H1 (cell line): ENCODE measurements around the gene MIGA1. TPM values are rescaled to one million over a fixed set of nuclear protein-coding genes. Genes with fewer than 3 reads are reported as not detected.

Experiments
- CTCF ChIA-PET: fragments of 300-600 bp; sonication (Branson Sonifier 250); formaldehyde crosslinking; loops from one replicate; lab custom pipeline; 2021; ENCODE audit not compliant: partially characterized antibody; lab: Charles Lee
- POLR2A ChIA-PET: fragments of 300-600 bp; sonication (Branson Sonifier 250); formaldehyde crosslinking; loops from one replicate; lab custom pipeline; 2021; ENCODE audit warnings: inconsistent platforms; ENCODE audit not compliant: partially characterized antibody; lab: Charles Lee
- DNase-seq, 2 experiments: peaks; one replicate each; pipeline versions ENCODE4 v3.0.0 to v3.0.0-alpha.2; 2010 to 2022; ENCODE audit warnings: low spot score in 2 of 2, low read depth in 1 of 2, mixed read lengths in 1 of 2
- FAIRE-seq: peaks from 2 replicates; lab custom pipeline; 2011; peaks lifted over from hg19 to GRCh38; lab: Jason Lieb, UNC
- H2AFZ ChIP-seq: 2 replicates; pipeline ENCODE4 v1.8.1; 2012; ENCODE audit warnings: low read length, inconsistent platforms
- H2AK5ac ChIP-seq: 2 replicates; pipeline ENCODE4 v1.6.1; 2013; ENCODE audit warnings: low read depth, low read length
- H2BK120ac ChIP-seq: replicated peaks from 2 replicates; pipeline ENCODE3; 2013; ENCODE audit warnings: low read depth, low read length, inconsistent platforms
- H2BK12ac ChIP-seq: 2 replicates; pipeline ENCODE4 v1.6.1; 2013; ENCODE audit warnings: low read depth, low read length
- H2BK15ac ChIP-seq: 2 replicates; pipeline ENCODE4 v1.6.1; 2013; ENCODE audit warnings: low read length
- H2BK20ac ChIP-seq: 2 replicates; pipeline ENCODE4 v1.6.1; 2013; ENCODE audit warnings: low read length
- H2BK5ac ChIP-seq: 2 replicates; pipeline ENCODE4 v1.6.1; 2013; ENCODE audit warnings: low read depth, low read length
- H3K14ac ChIP-seq: 2 replicates; pipeline ENCODE4 v1.6.1; 2013; ENCODE audit warnings: inconsistent platforms; ENCODE audit not compliant: insufficient read length
- H3K18ac ChIP-seq: 2 replicates; pipeline ENCODE4 v1.6.1; 2013; ENCODE audit warnings: low read length; ENCODE audit errors: extremely low read depth
- H3K23ac ChIP-seq: 2 replicates; pipeline ENCODE4 v1.6.1; 2013; ENCODE audit warnings: inconsistent platforms; ENCODE audit not compliant: insufficient read length
- H3K23me2 ChIP-seq: 2 replicates; pipeline ENCODE4 v1.6.1; 2013; ENCODE audit warnings: low read depth, low read length
- H3K27ac ChIP-seq: 2 replicates; pipeline ENCODE4 v1.6.1; 2011; ENCODE audit warnings: low read depth, low read length, inconsistent platforms
- H3K27me3 ChIP-seq, 4 experiments: replicated peaks in 1 of 4; 1 replicate in 1 of 4; 2 replicates in 3 of 4; pipeline versions ENCODE4 v1.6.1 to v1.8.1; 2011 to 2013; ENCODE audit warnings: low read length in 3 of 4, mild to moderate bottlenecking in 3 of 4, inconsistent platforms in 2 of 4, mixed read lengths in 2 of 4, moderate library complexity in 1 of 4; ENCODE audit not compliant: control insufficient read depth in 3 of 4, insufficient read depth in 3 of 4; ENCODE audit errors: extremely low read depth in 1 of 4
- H3K36me3 ChIP-seq, 4 experiments: 2 replicates each; pipeline versions ENCODE4 v1.6.1 to v1.8.1; 2011 to 2013; ENCODE audit warnings: mild to moderate bottlenecking in 4 of 4, low read length in 3 of 4, moderate library complexity in 2 of 4, control low read depth in 1 of 4, inconsistent platforms in 1 of 4; ENCODE audit not compliant: insufficient read depth in 4 of 4, control insufficient read depth in 2 of 4
- H3K4ac ChIP-seq: replicated peaks from 2 replicates; pipeline ENCODE3; 2013; ENCODE audit warnings: low read length, low read depth, mixed read lengths, inconsistent platforms; ENCODE audit not compliant: insufficient read length
- H3K4me1 ChIP-seq, 4 experiments: replicated peaks in 1 of 4; 1 replicate in 1 of 4; 2 replicates in 3 of 4; pipeline versions ENCODE4 v1.6.1 to v1.8.1; 2011 to 2013; ENCODE audit warnings: low read length in 3 of 4, inconsistent platforms in 2 of 4, mixed read lengths in 1 of 4; ENCODE audit not compliant: insufficient read depth in 4 of 4, control insufficient read depth in 3 of 4
- H3K4me2 ChIP-seq, 2 experiments: 2 replicates each; pipeline versions ENCODE4 v1.6.1 to v1.8.1; 2011 to 2013; ENCODE audit warnings: low read depth in 2 of 2, low read length in 2 of 2, control low read depth in 1 of 2, inconsistent platforms in 1 of 2, mild to moderate bottlenecking in 1 of 2; ENCODE audit not compliant: insufficient read depth in 1 of 2
- H3K4me3 ChIP-seq, 4 experiments: fragments of 200-600, 300-600 bp in 1 of 4; sonication (generic), shearing (Covaris generic), sonication (Bioruptor Twin) in 1 of 4; 2 replicates each; pipeline versions ENCODE4 v1.5.1 to v1.8.1; 2011 to 2016; ENCODE audit warnings: low read length in 4 of 4, low read depth in 3 of 4, control low read depth in 2 of 4, inconsistent platforms in 2 of 4, mild to moderate bottlenecking in 2 of 4, mixed read lengths in 1 of 4, moderate library complexity in 1 of 4; ENCODE audit not compliant: insufficient read depth in 2 of 4; ENCODE audit errors: extremely low read depth in 1 of 4
- H3K56ac ChIP-seq: replicated peaks from 2 replicates; pipeline ENCODE3; 2013; ENCODE audit warnings: low read depth, mild to moderate bottlenecking, mixed read lengths, low read length, inconsistent platforms; ENCODE audit not compliant: insufficient read length
- H3K79me1 ChIP-seq: 2 replicates; pipeline ENCODE4 v1.6.1; 2013; ENCODE audit warnings: low read depth, low read length, control low read depth
- H3K79me2 ChIP-seq, 2 experiments: 2 replicates each; pipeline versions ENCODE4 v1.6.1 to v1.8.1; 2012 to 2013; ENCODE audit warnings: low read length in 2 of 2, mild to moderate bottlenecking in 2 of 2, inconsistent platforms in 1 of 2; ENCODE audit not compliant: insufficient read depth in 2 of 2, control insufficient read depth in 1 of 2
- H3K9ac ChIP-seq, 4 experiments: replicated peaks in 1 of 4; 1 replicate in 1 of 4; 2 replicates in 3 of 4; pipeline versions ENCODE4 v1.6.1 to v1.8.1; 2011 to 2013; ENCODE audit warnings: low read depth in 3 of 4, low read length in 3 of 4, control low read depth in 2 of 4, mild to moderate bottlenecking in 2 of 4, moderate library complexity in 2 of 4, inconsistent platforms in 1 of 4; ENCODE audit errors: extremely low read depth in 1 of 4
- H3K9me3 ChIP-seq, 2 experiments: 2 replicates each; pipeline versions ENCODE4 v1.6.1 to v1.8.1; 2012 to 2013; ENCODE audit warnings: mild to moderate bottlenecking in 2 of 2, moderate library complexity in 2 of 2, control low read depth in 1 of 2, inconsistent platforms in 1 of 2, low read depth in 1 of 2, low read length in 1 of 2, mixed read lengths in 1 of 2; ENCODE audit not compliant: insufficient read depth in 2 of 2
- H4K20me1 ChIP-seq, 2 experiments: replicated peaks in 1 of 2; 2 replicates each; pipeline versions ENCODE3 to v1.8.1; 2011 to 2013; ENCODE audit warnings: inconsistent platforms in 2 of 2, low read length in 2 of 2, mild to moderate bottlenecking in 1 of 2; ENCODE audit not compliant: insufficient read depth in 2 of 2, control insufficient read depth in 1 of 2
- H4K5ac ChIP-seq: 2 replicates; pipeline ENCODE4 v1.6.1; 2013; ENCODE audit warnings: low read length, low read depth, mixed read lengths, inconsistent platforms; ENCODE audit not compliant: insufficient read length
- H4K8ac ChIP-seq: 2 replicates; pipeline ENCODE4 v1.8.0; 2013; ENCODE audit warnings: mild to moderate bottlenecking, moderate library complexity, low read length, inconsistent platforms; ENCODE audit not compliant: insufficient read depth; ENCODE audit errors: extremely low read depth
- H4K91ac ChIP-seq: replicated peaks from 2 replicates; pipeline ENCODE3; 2013; ENCODE audit warnings: low read length, mixed read lengths, inconsistent platforms; ENCODE audit not compliant: insufficient read length
- CEBPB ChIP-seq: IDR thresholded peaks from 2 replicates; pipeline ENCODE4 v1.6.1; 2012; ENCODE audit warnings: low read depth, low read length
- EGR1 ChIP-seq: IDR thresholded peaks from 2 replicates; pipeline ENCODE4 v1.6.1; 2011; ENCODE audit warnings: low read depth, low read length, borderline replicate concordance
- JUN ChIP-seq: IDR thresholded peaks from 2 replicates; pipeline ENCODE4 v1.6.1; 2011; ENCODE audit warnings: low read depth, mild to moderate bottlenecking, improper control_type of control experiment, low read length
- POLR2AphosphoS5 ChIP-seq: IDR thresholded peaks from 2 replicates; pipeline ENCODE4 v1.6.1; 2011; ENCODE audit warnings: low read depth, low read length
- POU5F1 ChIP-seq: IDR thresholded peaks from 2 replicates; pipeline ENCODE4 v1.6.1; 2011; ENCODE audit warnings: low read depth, mild to moderate bottlenecking, low read length, moderate library complexity
- SP2 ChIP-seq: IDR thresholded peaks from 2 replicates; pipeline ENCODE4 v1.6.1; 2012; ENCODE audit warnings: mild to moderate bottlenecking, low read length, inconsistent platforms
- WGBS, 2 experiments: shearing (Covaris generic) in 1 of 2; methylation state at CpG; one replicate each; pipeline versions ENCODE4 v1.1.6 to v1.1.7; 2013 to 2015; ENCODE audit warnings: low lambda C conversion rate in 2 of 2, mixed read lengths in 2 of 2, inconsistent platforms in 1 of 2, low coverage in 1 of 2, missing lambda C conversion rate in 1 of 2; ENCODE audit not compliant: insufficient replicate concordance in 2 of 2, insufficient coverage in 1 of 2, insufficient read length in 1 of 2; ENCODE audit errors: extremely low coverage in 1 of 2, missing lambda C conversion rate in 1 of 2; 5-methylcytosine and 5-hydroxymethylcytosine counted together
- polyA plus RNA-seq, 7 experiments: library from polyadenylated mRNA; depleted of rRNA in 3 of 7; stranded (reverse) in 5 of 7; unstranded in 2 of 7; fragments of >200 nt in 5 of 7; fragments of 200-250 nt in 2 of 7; gene quantifications; 1 replicate in 5 of 7; 2 replicates in 1 of 7; 4 replicates in 1 of 7; pipeline versions ENCODE4 v1.2.1 to v1.2.3, GENCODE V29; 2011 to 2013; ENCODE audit warnings: missing spikeins in 2 of 7, mixed read lengths in 2 of 7
- total RNA-seq: library from RNA; stranded (reverse); fragmentation: NEBNext Ultra II Directional; extraction: Animal tissue kit (Norgen Biotek cat#: 25700); gene quantifications from 2 replicates; pipeline ENCODE4 v1.2.1, GENCODE V29; 2021

The MIGA1 gene
- total and polyA plus RNA-seq, 2 of the 8 experiments (the other 6 are each of a cell fraction or from before 2014, with no cell fraction given): 0.95 to 7.0 TPM

DNA sequence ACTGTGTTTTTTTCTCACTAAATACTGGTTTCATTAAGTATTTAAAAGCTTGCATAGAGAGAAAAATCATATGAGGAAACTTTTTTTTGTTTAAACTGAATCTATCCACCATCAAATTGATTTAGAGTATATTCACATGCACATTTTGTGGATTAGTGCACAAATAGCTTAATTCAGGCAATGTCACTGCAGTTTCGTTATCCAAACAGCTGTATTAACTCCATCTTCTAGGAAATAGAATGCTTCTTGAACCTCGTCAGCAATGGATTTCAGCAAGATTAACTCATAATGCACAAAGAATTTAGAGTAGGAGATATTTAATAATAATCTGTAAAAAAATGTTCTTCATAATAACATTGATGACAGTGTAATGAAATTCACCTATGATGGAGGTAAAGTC lies 146.5 kb downstream of the MIGA1 start:
- ChIA-PET POLR2A (no interaction called here), CTCF (no interaction called here)
- no peak overlapping the region for H2BK12ac ChIP-seq
- H3K9ac ChIP-seq: no peak overlapping the region
- H4K5ac ChIP-seq: no peak overlapping the region
- no peaks in the 10 kb centered on the region for H3K79me1 ChIP-seq
- no peak overlapping the region for H2BK15ac ChIP-seq
- no peaks in the 10 kb centered on the region; a peak in 1 of 8 replicates for H3K36me3 ChIP-seq
- no peak overlapping the region for H4K8ac ChIP-seq
- H3K27ac ChIP-seq: no peak overlapping the region
- no peak overlapping the region for H3K4me3 ChIP-seq
- no peak overlapping the region for H3K18ac ChIP-seq
- no peak overlapping the region for H2BK20ac ChIP-seq
- H2AK5ac ChIP-seq: no peak overlapping the region
- H3K4me2 ChIP-seq: no peak overlapping the region
- no peak for FAIRE-seq
- H4K91ac ChIP-seq: no peak overlapping the region
- no peak overlapping the region for H3K4ac ChIP-seq
- no peak overlapping the region for H3K56ac ChIP-seq
- no peaks in the 10 kb centered on the region for H3K79me2 ChIP-seq
- no peaks in the 10 kb centered on the region for H3K23me2 ChIP-seq
- no peak for DNase-seq
- 86% methylated on average over 2 of the region's 2 CpGs; no CpG with 5 or more reads in 1 of the 2 experiments for WGBS, 2 experiments
- H3K9me3 ChIP-seq: no peaks in the 10 kb centered on the region
- H3K4me1 ChIP-seq: no peaks in the 10 kb centered on the region
- H4K20me1 ChIP-seq: no peaks in the 10 kb centered on the region
- no peak overlapping the region for H2AFZ ChIP-seq
- H2BK5ac ChIP-seq: no peak overlapping the region
- no peak overlapping the region for H3K23ac ChIP-seq
- H2BK120ac ChIP-seq: no peak overlapping the region
- no peak overlapping the region for H3K14ac ChIP-seq
- no peaks in the 10 kb centered on the region for H3K27me3 ChIP-seq
- TF ChIP-seq POU5F1 (no peak), JUN (no peak), CEBPB (no peak), EGR1 (no peak), SP2 (no peak), POLR2AphosphoS5 (no peak)
